IMR-90 (cell line): ENCODE measurements around the gene ARHGEF6. TPM values are rescaled to one million over a fixed set of nuclear protein-coding genes. Genes with fewer than 3 reads are reported as not detected.

Experiments
- ATAC-seq: fragments of 200-7000 bp; cut with Tn5 transposase; 2 replicates; pipeline ENCODE4 v1.9.1; 2020; ENCODE audit warnings: low read depth, mild to moderate bottlenecking, moderate library complexity
- BruUV-seq: library from RNA; stranded (reverse); fragments of 400-500 nt; replicated peaks from 2 replicates; lab custom pipeline; 2021; lab: Mats Ljungman, UMichigan
- CTCF ChIA-PET: fragments of 300-600 bp; formaldehyde crosslinking; extraction: SDS; loops from one replicate; lab custom pipeline; 2021; ENCODE audit warnings: antibody characterized with exemption; lab: Yijun Ruan, JAX
- POLR2A ChIA-PET: fragments of 300-600 bp; sonication (Branson Sonifier 250); formaldehyde crosslinking; loops from one replicate; lab custom pipeline; 2022; ENCODE audit warnings: antibody characterized with exemption; ENCODE audit not compliant: unreplicated experiment; lab: Charles Lee
- DNase-seq: peaks from one replicate; pipeline ENCODE4 v3.0.0; 2013
- H2AFZ ChIP-seq: replicated peaks from 2 replicates; pipeline ENCODE3; 2013; ENCODE audit warnings: low read length, mild to moderate bottlenecking; ENCODE audit not compliant: poor library complexity
- H2AK5ac ChIP-seq: 2 replicates; pipeline ENCODE4 v1.6.1; 2013; ENCODE audit warnings: low read depth, low read length, inconsistent platforms
- H2AK9ac ChIP-seq: replicated peaks from 2 replicates; pipeline ENCODE3; 2013; ENCODE audit warnings: mild to moderate bottlenecking, low read depth, low read length, moderate library complexity; ENCODE audit not compliant: poor library complexity
- H2BK120ac ChIP-seq: 2 replicates; pipeline ENCODE4 v1.6.1; 2013; ENCODE audit warnings: low read depth, low read length, inconsistent platforms
- H2BK15ac ChIP-seq: 3 replicates; pipeline ENCODE4 v1.6.1; 2013; ENCODE audit warnings: low read depth, low read length, inconsistent platforms
- H2BK20ac ChIP-seq: 2 replicates; pipeline ENCODE4 v1.6.1; 2013; ENCODE audit warnings: low read depth, mild to moderate bottlenecking, inconsistent platforms, low read length, moderate library complexity
- H2BK5ac ChIP-seq: 2 replicates; pipeline ENCODE4 v1.6.1; 2013; ENCODE audit warnings: mild to moderate bottlenecking, low read depth, low read length, inconsistent platforms; ENCODE audit not compliant: poor library complexity, severe bottlenecking
- H3K14ac ChIP-seq: replicated peaks from 2 replicates; pipeline ENCODE4 v1.6.1; 2013; ENCODE audit warnings: low read depth, low read length, inconsistent platforms
- H3K18ac ChIP-seq: 2 replicates; pipeline ENCODE4 v1.6.1; 2013; ENCODE audit warnings: low read depth, low read length, control low read depth
- H3K23ac ChIP-seq: 2 replicates; pipeline ENCODE4 v1.6.1; 2013; ENCODE audit warnings: low read depth, low read length, inconsistent platforms
- H3K27ac ChIP-seq: 2 replicates; pipeline ENCODE4 v1.5.1; 2013; ENCODE audit warnings: mild to moderate bottlenecking, control low read depth, low read length; ENCODE audit not compliant: insufficient read depth
- H3K27me3 ChIP-seq: 2 replicates; pipeline ENCODE4 v1.6.1; 2013; ENCODE audit warnings: low read length; ENCODE audit not compliant: control insufficient read depth, insufficient read depth
- H3K36me3 ChIP-seq: 2 replicates; pipeline ENCODE4 v1.6.1; 2013; ENCODE audit warnings: low read length, mixed read lengths; ENCODE audit not compliant: control insufficient read depth, insufficient read depth
- H3K4ac ChIP-seq: 2 replicates; pipeline ENCODE4 v1.6.1; 2013; ENCODE audit warnings: low read depth, low read length, inconsistent platforms
- H3K4me1 ChIP-seq: 2 replicates; pipeline ENCODE4 v1.6.1; 2013; ENCODE audit warnings: low read length, mixed read lengths; ENCODE audit not compliant: control insufficient read depth, insufficient read depth
- H3K4me2 ChIP-seq: 2 replicates; pipeline ENCODE4 v1.6.1; 2013; ENCODE audit warnings: low read depth, mild to moderate bottlenecking, control low read depth, low read length, moderate library complexity
- H3K4me3 ChIP-seq: 2 replicates; pipeline ENCODE4 v1.5.1; 2013; ENCODE audit warnings: low read depth, mild to moderate bottlenecking, control low read depth, low read length, moderate library complexity; ENCODE audit not compliant: insufficient read depth
- H3K56ac ChIP-seq: 2 replicates; pipeline ENCODE4 v1.6.1; 2013; ENCODE audit warnings: low read length, inconsistent platforms; ENCODE audit not compliant: insufficient read depth; ENCODE audit errors: extremely low read depth
- H3K79me1 ChIP-seq, 2 experiments: 2 replicates each; pipeline ENCODE4 v1.6.1; 2013; ENCODE audit warnings: low read length in 2 of 2, inconsistent platforms in 1 of 2, low read depth in 1 of 2
- H3K9ac ChIP-seq: 2 replicates; pipeline ENCODE4 v1.6.1; 2013; ENCODE audit warnings: low read depth, low read length, control low read depth
- H3K9me1 ChIP-seq: 2 replicates; pipeline ENCODE4 v1.6.1; 2013; ENCODE audit warnings: low read length, inconsistent platforms; ENCODE audit not compliant: insufficient read depth
- H3K9me3 ChIP-seq: 2 replicates; pipeline ENCODE4 v1.6.1; 2013; ENCODE audit warnings: low read length; ENCODE audit not compliant: control insufficient read depth, insufficient read depth
- H4K20me1 ChIP-seq: 2 replicates; pipeline ENCODE4 v1.6.1; 2013; ENCODE audit warnings: low read length, inconsistent platforms; ENCODE audit not compliant: insufficient read depth
- H4K5ac ChIP-seq: 2 replicates; pipeline ENCODE4 v1.6.1; 2013; ENCODE audit warnings: mild to moderate bottlenecking, low read depth, low read length, control low read depth
- H4K8ac ChIP-seq, 2 experiments: 2 replicates each; pipeline ENCODE4 v1.6.1; 2013; ENCODE audit warnings: low read depth in 2 of 2, low read length in 2 of 2, control low read depth in 1 of 2, inconsistent platforms in 1 of 2
- H4K91ac ChIP-seq: 2 replicates; pipeline ENCODE4 v1.6.1; 2013; ENCODE audit warnings: low read depth, low read length, inconsistent platforms; ENCODE audit not compliant: insufficient read depth
- BHLHE40 ChIP-seq: fragments of 150-350 bp; IDR thresholded peaks from 2 replicates; pipeline ENCODE4 v1.6.1; 2016; ENCODE audit warnings: mild to moderate bottlenecking, low read depth, low read length
- CEBPB ChIP-seq: IDR thresholded peaks from 2 replicates; pipeline ENCODE4 v1.6.1; 2012; ENCODE audit warnings: low read depth, low read length, improper control_type of control experiment
- CHD1 ChIP-seq: IDR thresholded peaks from 2 replicates; pipeline ENCODE4 v1.6.1; 2012; ENCODE audit warnings: low read depth, low read length, improper control_type of control experiment
- CTCF ChIP-seq: conservative IDR thresholded peaks from 2 replicates; pipeline ENCODE4 v1.5.1; 2012; ENCODE audit warnings: mild to moderate bottlenecking, low read depth, low read length, improper control_type of control experiment
- ELK1 ChIP-seq: fragments of 150-350 bp; IDR thresholded peaks from 2 replicates; pipeline ENCODE4 v1.6.1; 2016; ENCODE audit warnings: low read depth, mild to moderate bottlenecking, low read length, moderate library complexity, borderline replicate concordance
- FOS ChIP-seq: fragments of 150-350 bp; IDR thresholded peaks from 2 replicates; pipeline ENCODE4 v1.6.1; 2016; ENCODE audit warnings: low read depth, low read length
- MAFK ChIP-seq: IDR thresholded peaks from 2 replicates; pipeline ENCODE4 v1.6.1; 2012; ENCODE audit warnings: low read depth, low read length, improper control_type of control experiment
- MAZ ChIP-seq: IDR thresholded peaks from 2 replicates; pipeline ENCODE4 v1.6.1; 2012; ENCODE audit warnings: low read depth, mild to moderate bottlenecking, low read length, improper control_type of control experiment, moderate library complexity, borderline replicate concordance
- MXI1 ChIP-seq: IDR thresholded peaks from 2 replicates; pipeline ENCODE4 v1.6.1; 2012; ENCODE audit warnings: low read depth, mild to moderate bottlenecking, low read length, moderate library complexity, borderline replicate concordance
- NFE2L2 ChIP-seq: fragments of 150-350 bp; IDR thresholded peaks from 2 replicates; pipeline ENCODE4 v1.6.1; 2016; ENCODE audit warnings: low read depth, mild to moderate bottlenecking, low read length
- POLR2A ChIP-seq: IDR thresholded peaks from 2 replicates; pipeline ENCODE4 v1.6.1; 2012; ENCODE audit warnings: mild to moderate bottlenecking, low read depth, low read length
- RAD21 ChIP-seq: IDR thresholded peaks from 2 replicates; pipeline ENCODE4 v1.6.1; 2012; ENCODE audit warnings: low read length, improper control_type of control experiment
- RCOR1 ChIP-seq: IDR thresholded peaks from 2 replicates; pipeline ENCODE4 v1.6.1; 2012; ENCODE audit warnings: mild to moderate bottlenecking, low read length, improper control_type of control experiment; ENCODE audit not compliant: insufficient replicate concordance
- RFX5 ChIP-seq: IDR thresholded peaks from 2 replicates; pipeline ENCODE4 v1.8.0; 2012; ENCODE audit warnings: low read depth, mild to moderate bottlenecking, low read length, moderate library complexity
- SMC3 ChIP-seq: fragments of 150-350 bp; IDR thresholded peaks from 2 replicates; pipeline ENCODE4 v1.6.1; 2016; ENCODE audit warnings: low read depth, mild to moderate bottlenecking, antibody characterized with exemption, low read length, moderate library complexity
- USF2 ChIP-seq: fragments of 150-350 bp; IDR thresholded peaks from 2 replicates; pipeline ENCODE4 v1.6.1; 2017; ENCODE audit warnings: mild to moderate bottlenecking, antibody characterized with exemption, low read length, low read depth
- WGBS, 2 experiments: methylation state at CpG; one replicate each; pipeline versions ENCODE4 v1.1.5 to v1.1.7; 2013; ENCODE audit warnings: missing lambda C conversion rate in 2 of 2; ENCODE audit not compliant: insufficient read length in 1 of 2; ENCODE audit errors: extremely low coverage in 2 of 2; 5-methylcytosine and 5-hydroxymethylcytosine counted together
- dilution Hi-C: fragments of 300-500 bp; cut with HindIII; formaldehyde crosslinking; loops from one replicate; pipeline ENCODE4 v1.14.3; 2018; ENCODE audit warnings: low sequenced_read_pairs; ENCODE audit not compliant: unreplicated experiment
- in situ Hi-C: fragments of 300-500 bp; cut with MboI; formaldehyde crosslinking; loops from 3 replicates; pipeline ENCODE4 v1.14.3; 2019; ENCODE audit warnings: low sequenced_read_pairs, inconsistent platforms, mixed read lengths
- intact Hi-C: fragments of 100-400 bp; cut with micrococcal nuclease; formaldehyde crosslinking; loops from 2 replicates; pipeline ENCODE4 v1.10.0; 2022
- polyA plus RNA-seq, 3 experiments: library from polyadenylated mRNA; depleted of rRNA; stranded (reverse); fragments of >200 nt; gene quantifications; 2 replicates each; pipeline ENCODE4 v1.2.3, GENCODE V29; 2012; ENCODE audit warnings: low replicate concordance in 1 of 3
- total RNA-seq: library from RNA; depleted of rRNA; stranded (reverse); fragments of >200 nt; gene quantifications from 2 replicates; pipeline ENCODE4 v1.2.3, GENCODE V29; 2012

The ARHGEF6 gene
- total and polyA plus RNA-seq, 2 of the 4 experiments (the other 2 are of a cell fraction): 2.1 to 2.7 TPM

GRCh38 chrX:136778020-136778419 lies 2.7 kb downstream of the ARHGEF6 start:
- no TSS peak for BruUV-seq
- Histone ChIP-seq H4K5ac (no peak overlapping the region), H2BK20ac (no peak overlapping the region), H3K18ac (no peak overlapping the region), H3K27me3 (no peaks in the 10 kb centered on the region), H2AK9ac (no peak overlapping the region), H3K4me1 (peaks cover 2% of the 10 kb centered on the region; the same call in 1 of the 2 replicates), H3K4me2 (no peak overlapping the region), H3K9me3 (no peaks in the 10 kb centered on the region), H3K36me3 (no peaks in the 10 kb centered on the region), H4K20me1 (no peaks in the 10 kb centered on the region), H3K56ac (no peak overlapping the region), H2BK5ac (no peak overlapping the region), H3K14ac (no peak overlapping the region), H2BK15ac (no peak overlapping the region), H3K4ac (no peak overlapping the region), H2AFZ (no peak overlapping the region), H2AK5ac (no peak overlapping the region), H3K4me3 (no peak overlapping the region), H4K91ac (no peak overlapping the region), H3K27ac (no peak overlapping the region), H3K9ac (no peak overlapping the region), H4K8ac (no peak overlapping the region), H3K23ac (no peak overlapping the region), H3K9me1 (no peaks in the 10 kb centered on the region; the same call in 1 of the 2 replicates), H2BK120ac (no peak overlapping the region), H3K79me1 (no peaks in the 10 kb centered on the region)
- no peak for ATAC-seq
- no peak for TF ChIP-seq RAD21
- TF ChIP-seq MXI1: no peak
- TF ChIP-seq CTCF: no peak
- no peak for TF ChIP-seq BHLHE40
- TF ChIP-seq USF2: no peak
- TF ChIP-seq NFE2L2: no peak
- TF ChIP-seq POLR2A: no peak
- no peak for TF ChIP-seq ELK1
- no peak for TF ChIP-seq RCOR1
- TF ChIP-seq FOS: no peak
- no peak for TF ChIP-seq RFX5
- no peak for TF ChIP-seq MAFK
- TF ChIP-seq CHD1: no peak
- TF ChIP-seq MAZ: no peak
- no peak for TF ChIP-seq SMC3
- no peak for TF ChIP-seq CEBPB
- in situ Hi-C loops (no loop called here), dilution Hi-C loops (no loop called here), intact Hi-C loops (no loop called here)
- ChIA-PET CTCF (no interaction called here), POLR2A (no interaction called here)
- no CpG with 5 or more reads among the region's 3 CpGs for WGBS, 2 experiments
- DNase-seq: no peak
